A673 (cell line): ENCODE measurements around the gene SCD.

ENCODE experiments used
- CTCF ChIP-seq: fragments of 300-800, 200-600 bp; sonication (generic); conservative IDR thresholded peaks from 2 replicates; pipeline ENCODE4 v1.5.1; 2017; ENCODE audit warnings: low read depth, mild to moderate bottlenecking, antibody characterized with exemption, low read length, moderate library complexity, mixed read lengths
- EZH2 ChIP-seq: fragments of 200-600 bp; sonication (generic); IDR thresholded peaks from 2 replicates; pipeline ENCODE4 v1.6.1; 2017; ENCODE audit warnings: borderline replicate concordance, low read depth, mild to moderate bottlenecking, mixed read lengths, antibody characterized with exemption, low read length; ENCODE audit not compliant: poor library complexity, severe bottlenecking

GRCh38 chr10:100413173-100413572 lies 66.1 kb downstream of the SCD start:
- TF ChIP-seq CTCF (no peak), EZH2 (no peak)
